GM18498 (cell line): Measurements from ENCODE around the gene RNF207.

Experiments
- ATAC-seq: cut with Tn5 transposase; IDR thresholded peaks from one replicate; pipeline ENCODE4 v1.9.1; 2021; ENCODE audit warnings: mild to moderate bottlenecking, moderate library complexity; ENCODE audit not compliant: unreplicated experiment

RNF207 gene

DNA sequence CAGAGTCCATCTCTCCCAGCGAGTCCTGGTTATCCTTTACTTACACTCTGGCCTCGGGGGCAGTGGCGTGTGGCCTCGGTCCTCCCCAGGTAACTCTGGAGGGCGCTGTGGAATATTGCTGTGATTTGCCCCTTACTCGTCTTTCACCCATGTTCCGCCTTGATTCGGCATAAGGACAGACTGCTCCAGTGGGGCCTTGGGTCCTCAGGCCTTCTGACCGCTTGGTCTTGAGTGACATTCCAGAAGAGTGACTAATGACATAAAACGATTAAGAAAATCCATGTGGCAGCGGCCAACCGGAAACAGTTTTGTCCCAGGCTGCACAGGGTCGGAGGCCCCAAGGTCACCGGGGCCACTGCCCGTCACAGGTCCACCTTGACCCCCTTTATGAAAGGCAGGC lies 18.8 kb downstream of the RNF207 start:
- ATAC-seq = no peak

DNA sequence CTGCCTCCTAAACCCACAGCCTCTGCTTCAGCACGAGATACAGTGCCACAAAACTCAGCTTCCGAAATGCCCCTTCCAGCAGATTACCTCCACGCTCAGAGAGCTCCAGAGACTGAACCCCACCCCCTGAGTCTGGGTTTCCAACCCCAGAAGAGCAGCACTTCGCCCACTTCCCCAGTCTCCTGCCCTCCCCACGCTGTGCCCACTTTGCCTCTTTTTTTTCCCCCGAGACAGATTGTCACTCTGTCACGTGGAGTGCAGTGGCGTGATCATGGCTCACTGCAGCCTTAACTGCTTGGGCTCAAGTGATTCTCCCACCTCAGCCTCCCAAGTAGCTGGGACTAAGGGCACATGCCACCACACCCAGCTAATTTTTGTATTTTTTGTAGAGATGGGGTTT lies 19.7 kb downstream of the RNF207 start:
- ATAC-seq = no peak

DNA sequence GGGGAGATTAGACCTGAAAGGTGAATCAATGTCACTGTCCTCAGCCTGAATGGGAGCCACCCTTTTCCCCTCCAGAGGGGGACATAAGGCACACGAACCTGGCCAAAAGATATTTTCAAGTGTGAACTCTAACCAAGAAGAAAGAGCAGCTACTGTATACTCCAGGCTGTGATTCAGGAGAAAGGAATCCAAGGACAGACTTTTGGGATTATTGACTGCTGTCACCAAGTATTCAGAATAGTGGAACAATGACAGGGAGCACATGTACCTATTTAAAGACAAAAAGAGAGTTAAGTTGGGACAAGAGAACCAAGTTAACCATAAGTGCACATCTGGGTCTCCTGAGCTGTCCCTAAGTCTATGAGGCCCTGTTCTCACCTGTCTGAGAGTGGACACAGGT lies 27.5 kb downstream of the RNF207 start:
- no peak for ATAC-seq

DNA sequence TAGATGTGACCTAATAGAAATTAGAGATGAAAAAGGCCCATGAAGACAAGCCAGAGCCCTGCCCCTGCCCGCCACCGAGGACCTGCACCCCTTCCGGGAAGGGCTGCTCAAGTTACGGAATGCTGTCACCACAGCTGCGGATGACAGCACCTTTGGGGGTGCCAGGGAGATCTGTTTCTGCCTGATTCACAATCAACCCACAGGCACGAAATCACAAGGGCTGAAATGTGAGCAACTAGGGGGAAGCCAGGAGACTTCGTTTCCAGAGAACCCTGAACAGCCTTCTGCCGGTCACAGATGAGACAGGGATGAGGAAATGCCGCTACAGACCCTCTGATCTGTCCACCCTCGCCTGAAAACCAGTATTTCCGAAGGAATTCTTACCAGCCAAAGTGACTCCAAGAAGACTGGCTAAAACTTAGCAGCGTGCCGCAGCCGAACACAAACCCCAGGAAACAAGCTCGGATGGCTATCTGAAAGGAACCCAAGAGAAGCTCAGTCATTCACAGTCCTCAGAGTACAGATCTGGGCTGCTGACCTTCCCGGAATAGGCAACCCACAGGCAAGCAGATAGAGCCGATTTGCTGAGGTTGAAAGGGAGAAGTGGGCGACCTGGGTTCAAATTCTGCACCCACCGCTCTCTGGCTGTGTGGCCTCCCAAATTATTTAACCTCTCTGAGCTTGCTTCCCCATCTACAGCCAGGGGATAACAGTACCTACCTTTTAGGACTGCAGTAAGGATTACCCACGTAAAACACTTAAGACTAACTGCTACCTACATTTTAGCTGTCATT lies 28.8 kb downstream of the RNF207 start:
- ATAC-seq = no peak

DNA sequence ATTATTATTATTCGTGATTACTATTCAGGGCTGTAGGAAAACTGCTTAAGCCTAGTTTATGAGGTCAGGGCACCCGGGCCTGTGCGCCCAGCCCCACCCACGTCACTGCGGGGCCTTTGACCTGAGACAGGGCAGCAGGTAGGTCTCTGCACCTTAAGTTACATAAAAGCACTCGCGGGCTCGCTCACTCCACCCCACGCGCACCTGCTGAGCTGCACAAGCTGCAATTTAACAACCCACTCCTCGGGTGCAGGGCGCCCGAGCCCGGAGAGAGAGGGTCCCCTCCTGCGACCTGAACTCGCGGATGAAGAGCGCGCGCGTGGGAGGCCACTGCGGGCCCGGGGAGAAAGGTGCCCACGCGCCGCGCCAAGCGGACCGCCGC lies 29.4 kb downstream of the RNF207 start:
- ATAC-seq = no peak

DNA sequence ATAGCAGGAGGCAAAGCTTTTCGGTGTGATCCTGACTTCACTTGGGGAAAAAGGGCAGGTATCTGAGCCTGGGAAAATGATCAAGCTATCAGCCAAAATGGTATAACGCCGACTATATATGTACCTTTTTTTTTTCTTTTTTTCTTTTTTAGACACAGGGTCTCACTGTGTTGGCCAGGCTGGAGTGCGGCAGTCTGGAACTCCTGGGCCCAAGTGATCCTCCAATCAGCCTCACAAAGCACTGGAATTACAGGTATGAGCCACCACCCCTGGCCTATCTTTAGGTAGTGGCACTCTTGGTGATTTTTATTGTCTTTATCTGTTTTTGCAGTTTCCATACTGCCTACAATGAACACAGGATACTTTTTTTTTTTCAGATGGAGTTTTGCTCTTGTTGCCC lies 31.2 kb downstream of the RNF207 start:
- ATAC-seq = no peak

DNA sequence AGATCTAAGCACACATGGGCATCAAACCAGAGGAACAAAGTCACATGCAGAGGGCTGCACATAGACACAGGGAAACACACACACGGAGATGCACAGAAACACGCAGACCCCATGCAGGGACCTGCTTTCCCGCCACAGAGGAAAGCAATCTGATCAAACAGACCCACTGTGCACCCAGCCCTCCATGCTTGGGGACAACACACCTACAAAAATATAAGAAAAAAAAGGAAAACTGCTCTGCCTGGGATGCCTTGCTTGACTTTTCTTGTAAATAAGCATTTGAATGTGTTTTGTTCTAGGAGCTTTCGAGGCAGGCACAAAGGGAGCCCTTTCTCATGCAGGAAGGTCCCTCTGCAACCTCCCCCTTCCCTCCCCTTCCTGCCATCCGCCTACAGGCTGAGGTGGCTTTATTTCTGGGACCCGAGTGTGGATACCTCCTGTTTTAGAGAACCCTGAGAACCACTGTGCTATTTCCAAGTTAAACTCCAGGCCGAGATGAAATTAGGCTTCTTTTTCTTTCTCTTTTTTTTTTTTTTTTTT lies 33.4 kb downstream of the RNF207 start:
- no peak for ATAC-seq

DNA sequence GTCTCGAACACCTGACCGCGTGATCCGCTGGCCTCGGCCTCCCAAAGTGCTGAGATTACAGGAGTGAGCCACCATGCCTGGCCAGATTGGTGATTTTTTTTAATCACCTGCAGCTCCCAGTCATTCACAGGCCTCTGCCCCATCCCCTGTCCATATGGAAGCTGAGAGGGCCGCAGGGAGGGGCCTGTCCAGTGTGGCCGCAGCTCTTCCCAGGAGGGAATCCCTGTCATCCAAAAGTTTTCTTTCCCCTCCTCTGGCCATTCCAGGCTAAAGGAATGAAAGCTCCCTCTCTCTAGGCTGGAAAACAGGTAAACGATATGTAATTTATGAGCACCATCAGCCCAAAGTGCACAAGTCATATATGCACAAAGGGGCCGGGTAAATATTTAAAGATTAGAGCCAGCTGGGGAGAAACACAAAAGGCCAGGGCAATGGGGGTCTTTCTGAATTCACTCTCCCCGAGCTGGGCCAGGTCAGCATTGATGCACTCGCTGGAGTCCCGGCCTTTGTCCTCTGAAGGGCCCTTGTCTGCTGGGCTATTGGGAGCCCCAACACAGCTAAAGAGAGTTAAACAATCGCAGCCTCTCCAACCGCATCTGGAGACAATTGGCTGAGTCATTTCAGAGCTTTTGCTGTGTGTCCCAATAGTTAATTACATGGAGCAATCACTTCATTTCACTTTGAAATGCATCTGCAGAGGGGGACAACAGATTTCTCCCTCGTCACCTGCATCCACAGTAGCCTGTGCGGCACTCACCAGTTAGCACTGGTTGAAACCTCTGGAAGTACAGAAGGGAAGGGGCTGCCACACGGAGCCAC lies 34.2 kb downstream of the RNF207 start:
- no peak for ATAC-seq

DNA sequence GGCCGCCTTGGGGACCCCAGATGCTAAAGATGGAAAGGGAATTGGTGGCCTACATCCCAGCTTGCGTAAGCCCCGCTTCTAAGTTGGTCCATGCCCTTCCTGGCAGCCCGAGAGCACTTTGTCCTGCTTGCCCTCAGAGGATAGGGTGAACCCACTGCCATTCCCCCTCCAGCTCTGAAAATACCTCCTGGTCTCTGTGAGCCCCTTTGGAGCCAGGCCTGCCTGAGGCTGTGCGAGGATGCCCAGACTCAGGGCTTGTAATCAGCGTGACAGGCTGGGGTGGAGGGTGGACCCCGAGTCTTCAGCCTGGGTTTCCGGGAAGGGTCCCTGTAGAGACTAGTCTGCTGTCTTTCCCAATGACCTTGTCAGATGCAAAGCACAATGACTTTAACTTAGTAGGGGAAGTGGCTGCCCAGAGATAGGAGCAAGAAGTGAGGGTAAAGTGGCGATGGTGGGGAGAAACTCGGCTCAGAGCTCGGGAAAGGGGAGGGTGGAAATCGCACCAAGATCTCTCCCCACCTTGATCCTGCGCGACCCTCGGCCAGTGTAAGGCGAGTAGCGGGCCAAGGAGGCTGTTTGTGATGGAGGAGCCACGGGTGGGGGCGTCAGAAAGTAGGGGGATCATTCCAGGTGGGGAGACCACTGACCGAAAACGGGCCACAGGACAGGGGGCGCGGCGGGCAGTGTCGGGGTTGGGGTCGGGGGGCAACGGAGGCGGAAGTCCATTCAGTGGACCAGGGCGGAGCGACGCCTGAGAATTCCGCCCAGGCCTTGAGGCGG lies 35.4 kb downstream of the RNF207 start:
- ATAC-seq = no peak

DNA sequence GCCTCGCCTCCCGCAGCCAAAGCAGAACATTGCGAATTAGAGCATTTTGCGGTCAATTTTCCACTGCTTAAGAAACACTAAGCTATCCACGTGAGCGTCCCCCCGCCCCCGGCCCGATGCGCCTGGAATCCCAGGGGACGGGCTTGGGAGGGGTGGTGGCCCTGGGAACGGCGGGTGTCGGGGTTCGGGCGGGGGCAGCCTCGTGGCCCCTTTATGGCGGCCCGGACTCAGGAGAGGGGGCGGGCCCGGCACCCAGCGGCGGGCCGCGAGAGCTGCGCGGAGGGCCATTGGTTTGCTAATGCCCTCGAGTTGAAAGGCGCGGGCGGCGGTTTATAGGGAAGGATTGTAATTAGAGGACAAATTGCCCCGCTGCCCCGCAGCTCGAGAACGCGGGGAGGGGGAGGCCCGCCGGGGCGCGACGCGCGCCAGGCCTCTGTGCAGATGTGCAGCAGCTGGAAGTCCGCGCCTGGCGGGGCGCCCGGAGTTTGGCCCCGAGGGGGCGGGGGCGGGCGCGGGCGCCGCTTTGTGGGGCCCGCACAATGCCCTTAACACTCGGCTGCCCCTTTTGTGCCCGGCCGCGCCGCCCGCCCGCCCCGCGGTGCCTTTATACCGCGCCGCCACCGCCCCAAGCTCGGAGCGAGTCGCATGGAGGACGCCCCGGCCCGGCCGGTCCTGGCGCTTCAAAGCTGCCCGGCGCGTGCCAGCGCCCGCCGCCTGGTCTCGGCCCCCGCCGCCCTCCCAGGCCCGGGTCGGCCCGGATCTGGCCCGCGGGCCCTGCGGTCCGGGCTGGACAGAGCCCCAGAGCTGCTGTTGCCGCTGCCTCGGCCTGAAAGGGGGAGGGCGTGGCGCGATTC lies 36.2 kb downstream of the RNF207 start:
- no peak for ATAC-seq

DNA sequence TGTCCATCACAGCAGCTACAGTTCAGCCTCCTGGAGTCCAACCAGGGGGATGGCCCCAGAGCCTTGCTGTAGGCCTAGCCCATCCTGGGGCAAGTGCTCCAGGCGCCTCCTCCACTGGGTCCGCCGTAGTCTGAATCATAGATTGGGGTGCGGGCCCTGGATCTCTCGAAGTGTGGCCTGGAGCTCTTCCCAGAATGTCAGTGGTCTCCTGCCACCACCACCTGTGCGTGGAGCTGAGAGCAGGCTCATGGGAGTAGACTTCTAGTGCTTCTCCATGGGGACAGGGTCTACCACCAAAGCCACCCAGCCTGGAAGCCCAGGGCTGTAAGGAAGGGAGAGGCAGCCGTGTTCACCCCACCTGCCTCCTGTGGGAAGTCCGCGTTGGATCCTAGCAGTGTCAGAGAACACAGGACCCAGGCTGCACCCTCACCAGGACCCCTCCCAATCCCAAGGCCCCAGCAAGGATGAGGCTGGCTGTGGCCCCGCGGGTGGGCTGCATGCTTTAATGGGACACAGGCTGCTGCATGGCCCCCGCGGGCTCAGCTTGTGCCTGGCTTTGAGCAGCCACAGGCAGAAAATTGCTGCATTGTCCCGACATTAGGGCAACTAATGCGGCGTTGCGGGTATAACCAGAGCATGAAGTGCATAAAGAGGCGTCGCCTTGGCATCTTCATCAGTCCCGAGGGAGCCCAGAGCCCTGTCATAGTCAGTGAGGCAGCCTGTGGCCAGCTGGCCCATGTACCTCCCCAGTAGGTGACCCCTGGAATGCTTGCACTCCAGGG lies 37.3 kb downstream of the RNF207 start:
- ATAC-seq = no peak

DNA sequence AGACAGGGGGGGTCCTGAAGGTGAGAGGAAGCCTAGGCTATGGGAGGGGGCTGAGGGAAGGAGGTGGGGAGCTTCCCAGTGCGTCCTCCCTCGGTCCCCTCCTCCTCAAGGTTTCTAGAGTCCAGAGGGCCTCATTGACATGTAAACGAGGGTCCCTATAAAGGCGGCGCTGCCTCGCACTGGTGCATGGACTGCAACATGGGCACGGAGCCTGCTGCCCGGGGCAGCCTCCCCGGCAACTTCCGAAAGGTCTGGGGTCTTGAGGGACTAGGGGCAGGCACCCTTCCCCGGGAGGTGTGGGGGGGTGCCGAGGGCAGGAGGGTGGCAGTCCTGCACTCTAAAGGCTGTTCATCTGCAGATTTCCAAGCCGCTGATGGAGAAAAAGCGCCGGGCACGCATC lies 38.1 kb downstream of the RNF207 start, which contains the start of gene HES3:
Gene HES3 (plus strand): TSS at position 187 of the 400 bp plus-strand sequence. CDS start 187 bp downstream, at position 374.
- ATAC-seq = no peak

DNA sequence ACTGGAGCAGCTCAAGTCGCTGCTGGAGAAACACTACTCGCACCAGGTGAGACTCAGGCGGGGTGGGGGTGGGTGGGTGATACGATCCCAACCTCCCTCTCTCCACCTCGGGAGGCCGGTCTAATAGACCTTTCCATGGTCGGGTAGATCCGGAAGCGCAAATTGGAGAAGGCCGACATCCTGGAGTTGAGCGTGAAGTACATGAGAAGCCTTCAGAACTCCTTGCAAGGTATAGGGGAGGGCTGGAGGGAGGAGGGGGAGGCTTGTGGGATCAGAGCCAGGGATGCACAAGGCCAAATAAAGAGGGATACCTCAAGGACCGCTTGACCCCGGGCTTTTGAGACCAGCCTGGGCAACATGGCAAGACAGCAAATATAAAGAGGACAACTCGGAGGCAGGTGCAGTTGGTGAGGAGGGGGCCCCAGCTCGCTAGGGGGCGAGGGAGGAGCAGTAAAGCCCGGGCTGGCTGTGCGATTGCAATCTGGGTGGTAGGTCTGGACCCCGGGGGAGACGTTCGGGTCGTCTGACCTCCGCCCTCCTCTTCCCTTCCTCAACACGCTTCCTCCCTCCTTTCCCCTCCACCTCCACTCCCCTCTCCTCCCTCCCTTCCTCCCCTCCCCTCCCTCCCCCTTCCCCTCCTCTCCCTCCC lies 38.6 kb downstream of the RNF207 start:
- ATAC-seq = no peak

DNA sequence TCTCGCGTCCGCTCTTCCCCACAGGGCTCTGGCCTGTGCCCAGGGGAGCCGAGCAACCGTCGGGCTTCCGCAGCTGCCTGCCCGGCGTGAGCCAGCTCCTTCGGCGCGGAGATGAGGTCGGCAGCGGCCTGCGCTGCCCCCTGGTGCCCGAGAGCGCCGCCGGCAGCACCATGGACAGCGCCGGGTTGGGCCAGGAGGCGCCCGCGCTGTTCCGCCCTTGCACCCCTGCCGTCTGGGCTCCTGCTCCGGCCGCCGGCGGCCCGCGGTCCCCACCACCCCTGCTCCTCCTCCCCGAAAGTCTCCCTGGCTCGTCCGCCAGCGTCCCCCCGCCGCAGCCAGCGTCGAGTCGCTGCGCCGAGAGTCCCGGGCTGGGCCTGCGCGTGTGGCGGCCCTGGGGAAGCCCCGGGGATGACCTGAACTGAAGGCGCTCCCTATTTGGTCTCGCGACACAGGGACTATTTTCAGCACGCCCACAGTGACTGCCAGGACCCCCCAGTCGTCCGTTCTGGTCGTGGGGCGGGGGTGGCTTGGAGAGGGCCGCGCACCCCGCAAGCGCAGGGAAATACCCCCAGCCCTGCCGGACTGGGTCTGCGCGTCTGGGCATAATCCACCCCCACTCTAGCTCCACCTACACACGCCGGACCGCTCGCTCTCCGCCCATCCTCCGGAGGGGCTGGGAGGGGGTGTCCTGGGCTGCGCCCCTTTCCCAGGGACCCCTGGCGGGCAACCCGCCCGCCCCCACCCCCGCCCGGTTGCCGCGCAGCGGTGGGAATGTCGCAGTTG lies 39.4 kb downstream of the RNF207 start:
- ATAC-seq = peak; percentile 63

DNA sequence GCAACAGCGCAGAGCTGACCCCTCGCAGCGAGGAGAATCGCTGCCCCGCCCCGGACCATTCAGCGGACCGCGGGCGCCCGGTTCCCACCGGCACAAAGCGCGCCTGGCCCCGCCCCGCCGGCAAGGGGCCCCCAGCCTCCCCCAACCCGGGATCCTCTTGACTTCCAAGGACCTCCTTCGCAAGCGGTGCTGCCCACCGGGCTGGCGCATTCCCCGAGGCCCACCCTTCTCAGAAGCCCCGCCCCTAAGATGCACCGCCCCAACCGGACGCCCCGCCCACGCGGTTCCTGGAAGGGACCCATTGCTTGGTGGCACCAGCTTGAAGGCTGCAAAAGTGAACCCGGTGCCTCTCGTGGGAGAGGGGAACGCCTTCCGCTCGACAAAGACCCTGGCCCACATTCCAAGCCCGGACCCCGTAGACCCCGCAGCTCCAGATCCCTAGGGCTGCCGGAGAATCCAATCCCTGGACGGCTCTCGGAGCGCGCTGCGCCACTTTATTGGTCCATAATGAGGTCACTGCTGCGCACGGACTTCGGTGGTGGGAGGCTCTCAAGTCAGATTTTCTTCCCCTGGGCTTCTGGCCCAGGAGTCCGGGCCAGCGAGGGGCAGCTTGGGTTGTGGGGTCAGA lies 40.1 kb downstream of the RNF207 start:
- no peak for ATAC-seq

DNA sequence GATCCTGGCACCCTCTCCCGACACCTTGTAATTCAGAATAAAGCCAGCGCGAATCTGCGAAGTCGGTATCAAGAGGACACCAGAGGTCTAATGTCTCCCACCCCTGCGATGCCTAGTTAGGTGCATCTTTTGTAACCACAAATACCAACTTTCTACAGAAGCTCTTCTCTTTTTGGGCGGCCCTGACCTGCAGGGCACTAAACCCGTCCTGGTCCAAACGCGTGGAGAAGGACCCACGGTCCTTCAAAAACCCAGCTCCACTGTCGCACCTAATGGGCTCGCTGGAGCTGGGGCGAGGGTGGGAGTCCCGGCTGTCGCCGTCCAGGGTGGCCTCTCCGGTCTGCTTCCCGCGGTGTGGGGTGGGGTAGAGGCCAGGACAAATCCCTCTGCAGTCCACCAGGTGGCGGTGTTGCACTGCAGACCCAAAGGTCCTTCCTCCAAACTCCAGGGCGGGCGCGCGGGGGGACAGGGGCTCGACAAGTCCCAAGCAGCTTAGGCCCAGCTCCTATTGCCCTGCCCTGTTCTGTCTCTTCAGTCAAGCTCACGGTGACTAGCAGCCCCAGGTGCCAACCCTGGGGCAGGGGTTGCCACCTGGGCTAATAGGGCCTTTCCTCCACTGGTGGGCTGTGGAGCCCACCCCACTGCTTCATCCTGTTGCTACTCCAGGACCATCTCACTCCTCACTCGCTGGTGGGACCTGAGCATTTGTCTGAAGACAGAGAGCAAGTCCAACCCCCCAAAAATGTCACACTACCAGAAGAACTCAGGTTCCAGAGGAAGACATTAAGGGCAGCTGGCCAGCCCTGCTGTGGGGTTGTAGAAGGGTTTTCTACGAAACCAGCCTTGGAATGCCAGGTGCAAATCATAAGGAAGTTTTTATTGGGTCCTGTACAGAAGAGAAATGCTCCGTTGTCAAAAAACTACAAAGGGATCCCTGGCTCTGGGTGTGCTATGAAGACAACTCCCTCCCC lies 40.9 kb downstream of the RNF207 start:
- ATAC-seq = no peak

DNA sequence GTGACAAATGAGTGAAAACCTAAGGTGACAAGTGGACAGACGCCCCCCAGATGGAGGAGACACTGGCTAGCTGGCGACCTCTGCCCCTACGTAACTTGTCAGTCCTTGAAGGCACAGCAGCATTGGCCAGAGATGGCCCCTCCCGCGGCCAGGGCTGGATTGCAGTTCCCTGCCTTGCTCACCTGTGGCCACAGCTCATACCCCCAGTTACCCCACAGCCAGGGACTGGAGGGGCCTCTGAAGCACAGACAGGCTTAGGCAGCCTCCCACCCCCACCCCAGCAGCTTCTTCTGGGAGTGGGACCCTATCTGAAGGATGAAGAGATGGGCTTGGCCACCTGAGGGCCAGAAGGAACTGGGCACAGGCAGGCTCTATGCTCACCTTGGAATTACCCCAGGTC lies 41.7 kb downstream of the RNF207 start:
- no peak for ATAC-seq
